Measurements from ENCODE around the gene VEZT.
"Not testable (repeated sequence)": the region's sequence is repeated elsewhere in the genome, so short reads cannot be mapped to it uniquely, and the experiment has no call there.

Gene VEZT

GRCh38 chr12:95319694-95320331, 102.2 kb downstream of the VEZT start:
- DNase-seq (ENCODE audit: low read depth, low spot score) = peak; percentile 41

GRCh38 chr12:95321516-95322246, 104.1 kb downstream of the VEZT start:
- no peak for DNase-seq (ENCODE audit: low read depth, low spot score)

- no peak for DNase-seq (ENCODE audit: low read depth, low spot score)
Observed at GRCh38 chr12:95322326-95322725, 104.7 kb downstream of the VEZT start.

GRCh38 chr12:95323212-95323611, 105.6 kb downstream of the VEZT start:
- no peak for DNase-seq (ENCODE audit: low read depth, low spot score)

- not testable (repeated sequence) for DNase-seq (ENCODE audit: low read depth, low spot score)
Observed at GRCh38 chr12:95324246-95324645, 106.6 kb downstream of the VEZT start.

GRCh38 chr12:95325501-95325900, 107.9 kb downstream of the VEZT start:
- no peak for DNase-seq (ENCODE audit: low read depth, low spot score)

GRCh38 chr12:95326445-95326844, 108.8 kb downstream of the VEZT start:
- no peak for DNase-seq (ENCODE audit: low read depth, low spot score)

GRCh38 chr12:95326855-95327254, 109.2 kb downstream of the VEZT start:
- no peak for DNase-seq (ENCODE audit: low read depth, low spot score)

- DNase-seq (ENCODE audit: low read depth, low spot score) = no peak
Observed at GRCh38 chr12:95328708-95329107, 111.1 kb downstream of the VEZT start.

GRCh38 chr12:95335948-95336347, 118.3 kb downstream of the VEZT start:
- DNase-seq (ENCODE audit: low read depth, low spot score) = no peak

GRCh38 chr12:95336387-95337067, 118.9 kb downstream of the VEZT start:
- peak; percentile 93 for DNase-seq (ENCODE audit: low read depth, low spot score)

- no peak for DNase-seq (ENCODE audit: low read depth, low spot score)
Observed at GRCh38 chr12:95337146-95337545, 119.5 kb downstream of the VEZT start.

- no peak for DNase-seq (ENCODE audit: low read depth, low spot score)
Observed at GRCh38 chr12:95339086-95339788, 121.6 kb downstream of the VEZT start.

- DNase-seq (ENCODE audit: low read depth, low spot score) = no peak
Observed at GRCh38 chr12:95342008-95342407, 124.4 kb downstream of the VEZT start.

- no peak for DNase-seq (ENCODE audit: low read depth, low spot score)
Observed at GRCh38 chr12:95343461-95344230, 126.0 kb downstream of the VEZT start.

GRCh38 chr12:95349291-95349690, 131.7 kb downstream of the VEZT start:
- DNase-seq (ENCODE audit: low read depth, low spot score) = no peak

- no peak for DNase-seq (ENCODE audit: low read depth, low spot score)
Observed at GRCh38 chr12:95351748-95352147, 134.1 kb downstream of the VEZT start.
